Measurements from ENCODE around the gene FPR3.
"Not testable (repeated sequence)": the region's sequence is repeated elsewhere in the genome, so short reads cannot be mapped to it uniquely, and the experiment has no call there.

The FPR3 gene, protein sequence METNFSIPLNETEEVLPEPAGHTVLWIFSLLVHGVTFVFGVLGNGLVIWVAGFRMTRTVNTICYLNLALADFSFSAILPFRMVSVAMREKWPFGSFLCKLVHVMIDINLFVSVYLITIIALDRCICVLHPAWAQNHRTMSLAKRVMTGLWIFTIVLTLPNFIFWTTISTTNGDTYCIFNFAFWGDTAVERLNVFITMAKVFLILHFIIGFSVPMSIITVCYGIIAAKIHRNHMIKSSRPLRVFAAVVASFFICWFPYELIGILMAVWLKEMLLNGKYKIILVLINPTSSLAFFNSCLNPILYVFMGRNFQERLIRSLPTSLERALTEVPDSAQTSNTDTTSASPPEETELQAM

DNA sequence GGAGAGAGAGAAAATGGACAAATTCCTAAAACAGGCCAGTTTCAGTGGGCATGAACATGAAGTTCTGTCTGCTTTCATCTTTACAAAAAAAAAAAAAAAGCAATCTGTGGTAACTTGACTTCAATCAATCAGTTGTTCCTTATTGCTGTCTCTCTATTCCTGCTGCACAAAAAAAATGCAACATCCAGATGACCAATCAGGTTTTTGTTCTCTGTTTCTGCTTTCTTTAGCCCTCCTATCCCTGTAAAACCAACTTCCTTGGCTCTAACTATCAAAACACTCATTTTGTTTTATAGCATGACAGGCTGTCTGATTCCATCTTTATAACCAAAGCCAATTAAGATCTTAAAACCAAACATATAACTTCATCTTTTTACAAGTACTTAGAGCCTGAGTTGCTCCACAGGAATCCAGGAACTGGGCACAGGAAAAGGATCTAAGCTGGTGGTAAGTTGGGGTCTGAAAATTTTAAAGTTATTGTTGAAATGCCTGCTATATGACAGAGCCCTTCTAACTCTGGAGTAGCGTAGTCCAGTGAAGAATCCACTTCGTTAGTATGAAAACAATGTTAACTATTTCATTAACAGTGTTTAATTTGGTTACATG, at the start of gene FPR3:
FPR3 (plus strand) TSS at position 273 of the 606 bp plus-strand sequence. CDS start 28,592 bp downstream, outside the sequence.
- no peak for DNase-seq

DNA sequence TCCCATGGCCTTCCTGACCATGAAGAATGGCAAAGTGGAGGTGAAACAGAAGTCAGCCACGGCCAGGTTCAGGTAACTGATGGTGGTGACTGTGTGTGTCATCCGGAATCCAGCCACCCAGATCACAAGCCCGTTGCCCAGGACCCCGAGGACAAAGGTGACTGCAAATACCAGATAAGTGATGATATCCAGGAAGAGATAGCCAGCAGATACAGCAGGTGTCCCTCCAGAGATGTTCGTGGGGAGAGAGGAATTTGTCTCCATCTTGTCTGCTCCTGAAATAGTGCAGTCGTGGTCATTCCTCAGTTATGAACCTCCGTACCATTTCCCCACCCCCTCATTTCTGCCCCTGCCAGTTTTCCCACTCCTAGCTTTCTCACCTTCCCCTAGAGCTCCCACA, 48.2 kb upstream of the FPR3 start:
- no peak for DNase-seq

DNA sequence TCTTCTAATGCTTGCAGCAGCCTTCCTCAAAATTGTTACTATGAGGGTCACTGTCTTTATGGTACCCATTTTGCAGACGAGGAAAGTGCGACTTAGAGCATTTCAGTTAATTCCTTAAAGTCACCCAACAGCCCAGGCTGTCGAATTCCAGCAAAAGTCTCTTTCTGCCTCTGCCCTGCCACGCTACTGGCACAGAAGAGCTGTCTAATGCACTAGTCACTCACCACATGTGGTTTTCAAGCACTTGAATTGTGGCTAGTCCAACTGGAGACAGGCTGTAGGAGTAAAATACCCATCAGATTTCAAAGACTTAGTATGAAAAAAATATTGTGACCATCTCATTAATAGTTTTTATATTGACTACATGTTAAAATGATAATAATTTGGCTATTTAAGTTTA, 45.0 kb upstream of the FPR3 start:
- DNase-seq, result no peak

DNA sequence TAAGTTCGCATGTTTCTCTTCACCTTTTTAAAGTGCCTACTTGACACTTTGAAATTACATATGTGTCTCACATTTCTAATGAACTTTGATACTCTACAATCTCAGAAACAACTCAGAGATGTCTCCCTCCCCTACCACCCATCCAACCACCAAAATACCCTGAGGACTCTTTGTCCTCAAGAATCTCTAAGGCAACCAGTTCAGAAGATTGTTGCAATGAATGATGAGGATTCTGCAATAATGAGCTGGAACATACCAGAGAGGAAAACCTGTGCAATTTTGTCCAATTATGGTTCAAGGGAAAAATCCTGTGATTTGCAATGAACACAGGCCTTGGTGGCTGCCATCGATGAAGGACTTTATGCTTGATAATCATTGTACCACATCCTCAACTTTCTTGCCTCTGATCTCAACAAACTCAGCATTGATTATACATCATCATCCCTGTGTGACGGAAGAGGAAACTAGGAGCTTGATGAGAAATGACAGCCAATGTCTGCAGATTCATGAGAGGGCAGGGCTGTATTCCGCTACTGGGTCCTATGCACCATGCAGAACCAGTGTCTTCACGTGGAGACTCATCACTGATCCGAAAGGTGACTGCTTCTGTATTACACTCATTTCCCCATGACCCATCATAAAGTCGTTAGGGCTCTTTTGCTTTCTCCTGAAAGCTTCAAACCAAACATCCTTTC, 44.4 kb upstream of the FPR3 start:
- DNase-seq, result no peak

DNA sequence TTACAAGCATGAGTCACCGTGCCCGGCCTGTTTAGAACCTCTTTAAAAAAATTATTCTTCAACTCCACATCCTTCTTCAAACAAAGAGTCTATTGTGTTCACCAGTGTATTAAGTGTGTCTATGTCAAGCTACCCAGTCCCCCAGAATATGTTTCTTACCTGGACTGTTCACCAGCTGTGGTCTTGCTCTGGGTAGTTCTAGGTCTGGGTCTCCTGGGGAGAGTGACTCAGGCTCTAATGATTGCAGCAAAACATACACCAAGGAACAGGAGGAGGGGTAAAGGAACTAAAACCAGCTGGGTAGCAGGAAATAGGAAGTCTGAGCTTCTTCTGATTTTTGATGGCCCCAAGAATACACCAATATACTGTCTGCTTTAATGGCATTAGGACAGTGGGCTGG, 43.3 kb upstream of the FPR3 start, which contains the start of gene FPR1:
FPR1 (minus strand) TSS at position 224 of the 400 bp plus-strand sequence. CDS start 4,884 bp downstream, outside the sequence.
- DNase-seq, result no peak

DNA sequence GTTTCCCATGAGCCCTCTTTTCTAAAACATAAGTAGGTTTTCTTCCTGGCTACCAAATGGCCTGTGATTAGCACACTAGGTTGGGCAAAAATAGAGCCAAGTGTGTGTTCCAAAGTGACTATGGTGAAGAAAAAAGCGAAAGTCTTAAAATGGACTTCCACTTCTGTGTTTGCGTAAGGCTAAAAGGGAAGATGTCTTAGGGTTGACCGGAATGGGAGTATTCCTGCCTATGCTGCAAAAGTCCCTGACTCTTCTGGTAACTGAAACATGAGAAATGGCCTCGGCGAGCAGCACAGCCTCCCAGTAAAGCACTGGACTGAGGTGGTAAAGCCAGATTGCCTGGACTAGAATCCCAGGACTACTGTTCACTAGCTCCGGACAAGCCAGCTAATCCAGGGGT, 40.8 kb upstream of the FPR3 start:
- DNase-seq, result no peak

DNA sequence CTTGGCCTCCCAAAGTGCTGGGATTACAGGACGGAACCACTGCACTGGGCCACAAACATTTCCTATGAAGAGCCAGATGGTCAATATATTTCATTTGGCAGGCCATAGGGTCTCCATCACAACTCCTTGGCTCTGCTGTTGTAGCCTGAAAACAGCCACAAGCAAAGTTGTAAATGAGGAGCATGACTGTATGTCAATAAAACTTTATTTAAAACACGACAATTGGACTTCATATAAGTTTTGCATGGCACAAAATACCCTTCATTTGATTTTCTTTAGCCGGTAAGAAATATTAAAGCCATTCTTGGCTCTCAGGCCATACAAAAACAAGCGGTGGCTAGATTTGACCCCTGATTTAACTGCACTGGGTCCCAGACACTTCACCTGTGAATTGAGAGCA, 40.2 kb upstream of the FPR3 start:
- no peak for DNase-seq

DNA sequence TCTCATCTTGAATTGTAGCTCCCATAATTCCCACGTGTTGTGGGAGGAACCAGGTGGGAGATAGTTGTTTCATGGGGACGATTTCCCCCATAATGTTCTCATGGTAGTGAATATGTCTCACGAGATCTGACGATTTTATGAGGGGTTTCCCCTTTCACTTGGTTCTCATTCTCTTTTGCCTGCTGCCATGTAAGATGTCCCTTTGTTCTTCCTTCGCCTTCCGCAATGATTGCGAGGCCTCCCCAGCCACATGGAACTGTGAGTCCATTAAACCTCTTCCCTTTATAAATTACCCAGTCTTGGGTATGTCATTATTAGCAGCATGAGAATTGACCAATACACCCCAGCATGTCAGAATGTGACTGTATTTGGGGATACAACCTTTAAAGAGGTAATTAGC, 39.4 kb upstream of the FPR3 start:
- no peak for DNase-seq

DNA sequence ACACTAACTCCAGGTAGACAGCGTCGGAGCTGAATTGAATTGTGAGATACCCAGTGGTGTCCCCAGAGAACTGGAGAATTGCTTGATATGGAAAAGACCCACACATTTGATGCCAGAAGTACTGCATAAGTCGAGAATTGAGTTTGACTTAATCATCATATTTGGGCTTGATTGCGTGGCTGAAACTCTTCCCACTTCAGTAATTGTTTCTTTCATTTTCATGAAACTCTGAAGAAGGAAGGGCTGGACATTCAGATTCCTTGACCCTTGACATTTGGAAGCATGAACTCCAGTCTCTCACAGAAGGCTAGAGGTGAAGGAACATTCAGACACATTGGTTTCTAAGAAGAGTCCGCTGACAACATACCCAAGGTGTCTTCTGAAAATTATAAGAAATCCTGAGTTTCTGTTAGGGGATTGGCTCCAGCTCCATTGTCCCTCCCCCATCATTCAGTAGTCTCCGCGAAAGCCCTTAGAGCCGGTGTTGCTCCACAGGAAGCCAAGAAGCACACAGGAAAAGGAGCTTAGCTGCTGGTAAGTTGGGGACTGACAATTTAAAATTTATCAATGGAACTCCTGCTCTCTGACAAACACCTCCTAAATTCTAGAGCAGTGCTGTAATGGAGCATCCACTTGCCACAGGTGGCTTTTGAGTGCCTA, 34.1 kb upstream of the FPR3 start, which contains the start of gene FPR2:
FPR2 (plus strand) TSS at position 484 of the 660 bp plus-strand sequence. CDS start 7,479 bp downstream, outside the sequence.
- DNase-seq, result no peak

DNA sequence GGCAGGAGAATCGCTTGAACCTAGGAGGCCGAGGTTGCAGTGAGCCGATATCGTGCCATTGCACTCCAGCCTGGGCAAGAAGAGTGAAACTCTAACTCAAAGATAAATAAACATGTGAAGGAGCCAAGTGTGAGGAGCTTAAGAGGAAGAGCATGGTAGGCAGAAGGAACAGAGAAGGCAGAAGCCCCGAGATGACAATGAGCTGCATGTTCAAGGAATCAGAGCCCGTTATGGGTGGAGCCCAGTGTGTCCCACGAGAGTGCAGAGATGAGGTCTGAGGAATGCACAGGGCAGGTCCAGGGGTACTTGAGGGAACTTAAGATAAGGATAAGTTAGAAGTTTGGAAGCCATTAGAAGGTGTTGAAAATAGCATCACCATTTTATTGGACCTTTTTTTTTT, 33.3 kb upstream of the FPR3 start:
- DNase-seq, result no peak

DNA sequence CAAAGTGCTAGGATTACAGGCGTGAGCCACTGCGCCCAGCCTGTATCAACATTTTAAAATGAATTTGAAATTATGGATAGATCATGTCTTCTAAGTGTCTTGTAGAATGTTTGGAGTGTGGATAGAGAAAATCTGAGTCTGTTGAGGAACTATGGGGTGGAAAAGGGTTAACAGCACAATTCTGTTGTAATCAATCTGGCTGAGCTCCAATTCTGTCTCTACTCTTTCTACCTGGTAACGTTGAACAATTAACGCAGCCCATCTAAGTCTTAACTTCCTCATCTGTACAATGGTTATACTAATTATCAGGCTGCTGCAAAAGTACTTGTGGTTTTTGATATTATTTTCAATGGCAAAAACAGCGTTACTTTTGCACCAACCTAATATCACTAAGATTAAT, 29.9 kb upstream of the FPR3 start:
- DNase-seq, result no peak

DNA sequence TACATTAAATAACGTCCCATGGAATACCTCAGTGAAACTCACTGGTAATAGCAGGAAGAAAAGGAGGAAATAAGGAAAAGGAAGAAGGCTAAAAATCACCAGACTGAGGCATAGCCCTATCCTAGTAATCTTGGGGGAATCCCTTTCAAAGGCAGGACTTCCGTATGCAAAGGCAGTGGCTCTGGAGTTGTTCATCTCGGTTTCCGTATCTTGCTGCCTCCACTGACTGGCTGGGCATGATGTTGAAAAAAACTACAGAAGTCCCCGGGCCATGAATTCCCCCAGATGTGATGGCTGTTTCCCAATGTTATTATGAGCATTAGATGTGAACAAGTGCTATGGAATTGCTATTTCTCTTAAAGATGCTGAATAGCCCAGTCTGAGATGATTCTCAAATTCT, 28.5 kb upstream of the FPR3 start:
- DNase-seq, result no peak

DNA sequence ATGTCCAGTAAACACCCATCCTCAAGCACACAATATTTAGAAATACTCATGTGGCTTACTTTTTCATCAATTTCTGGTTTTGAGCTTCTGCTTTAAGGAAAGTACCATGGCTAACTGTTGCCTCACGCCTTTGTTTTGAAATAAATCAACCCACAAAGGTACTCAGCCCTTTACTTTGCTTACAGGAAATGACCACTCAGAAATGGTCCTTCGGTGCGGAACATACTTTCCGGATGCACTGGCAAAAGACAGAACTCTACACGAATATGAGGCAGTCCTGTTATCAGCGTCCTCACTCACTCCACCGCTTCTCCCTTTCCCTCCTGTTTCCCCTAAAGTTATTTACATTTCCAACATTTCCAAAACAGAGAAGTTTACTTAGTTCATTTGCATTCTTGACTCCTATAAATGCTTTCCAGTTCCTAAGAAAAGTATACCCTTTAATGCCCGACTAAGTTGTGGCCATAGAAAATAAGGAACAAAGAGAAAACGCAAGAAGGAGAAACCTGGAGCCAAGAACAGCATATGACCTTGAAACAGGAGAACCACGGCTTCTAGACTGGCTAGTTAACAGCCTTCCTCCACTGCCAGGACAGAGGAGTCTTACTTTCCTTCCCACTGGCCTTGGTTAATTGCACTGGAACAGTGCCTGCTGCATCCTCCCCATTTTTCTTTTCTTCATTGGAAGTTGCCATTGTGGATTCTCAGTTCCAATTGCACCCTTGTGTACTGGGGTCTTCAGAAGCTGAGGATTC, 23.4 kb upstream of the FPR3 start:
- DNase-seq, result no peak

DNA sequence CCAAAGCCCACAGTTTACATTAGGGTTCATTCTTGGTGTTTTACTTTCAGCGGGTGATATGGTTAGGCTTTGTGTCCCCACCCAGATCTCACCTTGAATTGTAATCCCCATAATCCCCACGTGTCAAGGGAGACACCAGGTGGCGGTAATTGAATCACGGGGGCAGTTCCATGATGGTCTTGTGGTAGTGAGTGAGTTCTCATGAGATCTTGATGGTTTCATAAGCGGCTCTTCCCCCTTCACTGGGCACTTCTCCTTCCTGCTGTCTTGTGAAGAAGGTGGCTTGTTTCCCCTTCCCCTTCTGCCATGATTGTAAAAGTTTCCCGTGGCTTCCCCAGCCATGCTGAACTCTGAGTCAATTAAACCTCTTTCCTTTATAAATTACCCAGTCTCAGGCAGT, 22.0 kb upstream of the FPR3 start:
- no peak for DNase-seq

DNA sequence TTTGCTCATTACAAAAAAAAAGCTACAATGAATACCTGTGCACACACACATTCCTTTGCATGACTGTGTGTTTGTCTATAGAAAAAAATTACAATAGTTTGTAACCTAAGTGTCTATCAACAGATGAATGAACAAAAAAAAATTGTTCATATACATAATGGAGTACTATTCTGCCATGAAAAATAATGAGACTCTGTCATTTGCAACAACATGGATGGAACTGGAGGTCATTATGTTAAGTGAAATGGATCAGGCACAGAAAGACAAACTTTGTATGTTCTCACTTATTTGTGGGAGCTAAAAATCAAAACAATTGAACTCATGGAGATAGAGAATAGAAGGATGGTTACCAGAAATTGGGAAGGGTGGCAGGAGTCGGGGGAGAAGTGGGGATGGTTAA, 18.4 kb upstream of the FPR3 start:
- DNase-seq, result not testable (repeated sequence)

DNA sequence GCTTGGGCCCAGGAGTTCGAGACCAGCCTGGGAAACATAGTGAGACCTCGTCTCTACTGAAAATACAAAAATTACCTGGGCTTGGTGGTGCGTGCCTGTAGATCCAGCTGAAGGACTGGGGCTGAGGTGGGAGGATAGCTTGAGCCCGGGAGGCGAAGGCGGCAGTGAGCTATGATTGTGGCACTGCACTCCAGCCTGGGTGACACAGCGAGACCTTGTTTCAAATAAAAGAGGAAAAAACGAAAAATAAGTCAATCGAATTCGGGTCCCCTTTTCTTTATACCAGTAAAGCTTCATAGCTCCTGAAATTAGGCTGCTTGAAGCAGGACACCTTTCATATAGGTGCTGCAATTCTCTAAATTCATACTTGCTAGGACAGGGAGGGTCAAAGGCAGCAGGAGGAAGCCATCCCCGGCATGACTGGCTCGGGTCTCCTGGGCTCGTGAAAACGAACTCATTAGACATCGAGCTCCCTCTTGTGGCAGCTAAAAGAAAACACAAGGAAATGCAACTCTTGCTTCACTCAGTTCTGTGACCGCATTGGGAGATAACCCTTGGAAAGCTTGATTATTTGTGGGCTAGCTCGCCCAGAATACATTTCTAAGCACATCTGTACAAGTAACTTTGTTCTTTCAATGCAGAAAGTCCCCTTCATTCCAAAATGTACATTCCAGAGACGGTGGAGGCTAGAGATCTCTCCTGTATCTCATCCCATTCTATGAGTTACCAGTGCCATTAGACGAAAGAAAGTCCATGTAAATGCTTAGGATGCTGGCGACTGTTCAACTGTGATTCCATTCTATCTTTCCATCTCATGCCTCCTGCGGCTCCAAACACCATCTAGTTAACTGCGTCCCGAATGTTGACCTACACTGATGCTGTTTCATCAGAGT, 17.1 kb upstream of the FPR3 start:
- peak; percentile 44 for DNase-seq

DNA sequence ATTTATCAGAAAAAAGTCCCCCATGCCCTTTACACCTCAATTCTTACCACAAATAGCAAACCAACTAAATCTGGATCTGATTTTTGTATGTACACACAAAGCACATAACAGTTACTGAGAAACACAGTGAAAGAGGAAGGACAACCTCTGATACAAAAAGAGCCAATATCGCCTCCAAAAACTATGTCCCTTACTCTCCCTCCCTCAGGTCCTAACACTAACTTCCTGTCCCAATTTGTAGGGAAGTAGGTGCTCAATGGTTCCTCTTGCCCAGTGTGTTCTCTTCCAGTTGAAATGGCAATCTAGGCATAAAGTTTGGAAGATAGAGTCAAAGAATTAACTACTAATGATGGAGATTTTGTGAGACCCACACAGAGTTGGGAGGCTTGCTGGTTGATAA, 15.8 kb upstream of the FPR3 start:
- no peak for DNase-seq

DNA sequence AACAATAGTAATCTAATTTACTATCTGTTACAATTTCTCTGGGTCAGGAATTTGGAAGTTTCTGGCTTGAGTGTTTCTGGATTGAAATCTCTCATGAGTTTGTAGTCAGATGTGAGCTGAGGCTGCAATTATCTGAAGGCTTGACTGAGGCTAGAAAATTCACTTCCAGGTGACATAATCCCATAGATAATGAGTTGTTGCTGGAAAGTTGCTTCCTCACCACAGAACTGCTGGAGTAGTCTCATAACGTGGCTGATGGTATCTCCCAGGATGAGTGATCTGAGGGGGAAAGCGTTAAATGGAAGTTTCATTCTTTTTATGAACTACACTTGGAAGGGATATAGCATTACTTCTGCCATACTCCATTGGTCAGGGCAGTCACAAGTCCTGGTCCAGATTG, 15.3 kb upstream of the FPR3 start:
- DNase-seq, result no peak

DNA sequence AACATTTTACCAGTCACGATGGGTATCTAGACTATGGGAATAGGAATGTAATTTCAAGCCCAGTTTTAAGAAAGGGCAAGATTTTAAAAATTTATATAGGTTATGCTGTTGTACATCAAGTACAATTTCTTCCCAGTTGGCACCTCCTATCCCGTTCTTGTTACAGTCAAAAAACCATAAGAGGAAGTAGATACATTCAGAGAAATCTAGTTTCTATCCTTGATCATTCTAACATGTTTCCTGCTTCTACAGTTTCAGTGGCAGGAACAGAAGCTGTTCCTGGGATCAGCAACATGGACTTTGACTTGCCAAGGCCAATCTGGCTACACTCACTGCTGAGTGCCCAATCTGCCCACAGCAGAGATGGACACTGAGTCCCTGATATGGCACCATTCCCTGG, 14.7 kb upstream of the FPR3 start:
- no peak for DNase-seq

DNA sequence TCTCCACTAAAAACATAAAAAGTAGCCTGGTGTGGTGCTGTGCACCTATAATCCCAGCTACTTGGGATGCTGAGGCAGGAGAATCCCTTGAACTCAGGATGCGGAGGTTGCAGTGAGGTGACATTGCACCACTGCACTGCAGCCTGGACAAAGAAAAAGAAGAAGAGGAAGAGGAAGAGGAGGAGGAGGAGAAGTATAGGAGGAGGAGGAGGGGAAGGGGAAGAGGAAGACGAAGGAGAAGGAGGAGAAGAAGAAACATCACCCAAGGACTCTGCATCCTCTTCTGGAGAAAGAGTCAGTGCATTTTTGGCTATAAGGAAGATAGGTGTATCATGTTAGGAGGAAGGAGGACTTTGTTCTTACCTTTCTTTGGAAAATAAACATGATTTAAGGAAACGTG, 13.0 kb upstream of the FPR3 start:
- DNase-seq, result no peak

DNA sequence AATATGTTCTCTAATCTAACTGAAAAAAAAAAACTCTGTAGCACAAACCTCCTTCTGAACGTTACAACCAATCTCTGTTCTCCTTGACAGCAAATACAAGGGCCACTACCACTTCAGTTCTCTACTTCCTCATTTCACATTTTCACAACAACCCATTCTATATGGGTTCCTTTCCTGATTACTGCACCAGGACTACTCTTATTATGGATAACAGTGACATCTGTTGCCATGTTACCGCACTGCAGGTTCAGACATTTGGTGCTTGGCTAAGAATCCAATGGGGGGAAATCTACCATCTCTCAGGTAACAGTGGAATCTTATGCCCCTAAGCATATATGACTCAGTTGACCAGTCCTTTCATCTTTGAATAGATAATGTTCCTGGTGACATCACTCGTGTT, 11.6 kb upstream of the FPR3 start:
- DNase-seq, result no peak

All from amniotic stem cell (primary cell).